K562 (cell line): Measurements from ENCODE around the gene CORO2A.

Source experiments
- ATF1 ChIP-seq, 2 experiments: fragments of 450-650 bp in 1 of 2; IDR thresholded peaks; 2 replicates each; pipeline ENCODE4 v1.6.1; 2016; ENCODE audit warnings: missing compliant biosample characterization in 1 of 2, missing genetic modification characterization in 1 of 2
- CBX3 ChIP-seq, 2 experiments: IDR thresholded peaks; 1 replicate in 1 of 2; 2 replicates in 1 of 2; pipeline ENCODE4 v1.6.1; 2012; ENCODE audit warnings: inconsistent platforms in 2 of 2, low read length in 2 of 2, borderline replicate concordance in 1 of 2, control low read depth in 1 of 2
- CTCF ChIP-seq, 3 experiments: IDR thresholded peaks in 2 of 3; conservative IDR thresholded peaks in 1 of 3; 2 replicates each; pipeline ENCODE4 v1.5.1; 2011 to 2012; ENCODE audit warnings: low read length in 3 of 3, mild to moderate bottlenecking in 3 of 3, control low read depth in 2 of 3, improper control_type of control experiment in 1 of 3, inconsistent platforms in 1 of 3, low read depth in 1 of 3, mixed read lengths in 1 of 3, moderate library complexity in 1 of 3; ENCODE audit not compliant: insufficient read depth in 2 of 3
- HMBOX1 ChIP-seq: sonication (generic); IDR thresholded peaks from 2 replicates; pipeline ENCODE4 v1.6.1; 2016
- HNRNPH1 ChIP-seq: fragments of 200-400 bp; formaldehyde crosslinking; optimal IDR thresholded peaks from 2 replicates; pipeline ENCODE3; 2017; ENCODE audit warnings: low read depth, mild to moderate bottlenecking, low read length, moderate library complexity
- NKRF ChIP-seq: fragments of 450-650 bp; IDR thresholded peaks from 2 replicates; pipeline ENCODE4 v1.6.1; 2016; ENCODE audit warnings: borderline replicate concordance
- PCBP2 ChIP-seq: fragments of 200-400 bp; formaldehyde crosslinking; IDR thresholded peaks from 2 replicates; pipeline ENCODE4 v1.6.1; 2018; ENCODE audit warnings: low read length, low read depth, mild to moderate bottlenecking, moderate library complexity; ENCODE audit not compliant: poor library complexity, severe bottlenecking
- POLR2A ChIP-seq: fragments of 450-650 bp; conservative IDR thresholded peaks from 2 replicates; pipeline ENCODE4 v1.6.1; 2016
- SPI1 ChIP-seq: IDR thresholded peaks from 2 replicates; pipeline ENCODE4 v1.6.1; 2011; ENCODE audit warnings: low read depth, low read length, control low read depth, borderline replicate concordance
- ZNF224 ChIP-seq: sonication (generic); formaldehyde crosslinking; IDR thresholded peaks from 2 replicates; pipeline ENCODE4 v1.8.0; 2022; ENCODE audit warnings: mild to moderate bottlenecking, missing genetic modification reagents
- ZNF639 ChIP-seq, 2 experiments: fragments of 200-800 bp in 1 of 2; sonication (Bioruptor generic) in 1 of 2; sonication (generic) in 1 of 2; formaldehyde crosslinking in 1 of 2; IDR thresholded peaks in 1 of 2; conservative IDR thresholded peaks in 1 of 2; 2 replicates each; pipeline versions ENCODE4 v1.5.0 to v1.6.1; 2016 to 2020; ENCODE audit warnings: missing compliant biosample characterization in 1 of 2, missing genetic modification characterization in 1 of 2, missing genetic modification reagents in 1 of 2

- TF ChIP-seq CTCF (IDR thresholded peaks at IDR 0.05 in 2 of 3, conservative IDR thresholded peaks at IDR 0.05 in 1 of 3; ENCODE audit: insufficient read depth in 2 of 3, low read depth in 1 of 3, low read length in 3 of 3) (no peak), ATF1 (CRISPR knock-in tag; IDR thresholded peaks at IDR 0.05) (no peak), ATF1 (tag; IDR thresholded peaks at IDR 0.05) (no peak), CBX3 (IDR thresholded peaks at IDR 0.05; ENCODE audit: borderline replicate concordance in 1 of 2, low read length in 2 of 2) (no peak), ZNF224 (no peak), PCBP2 (no peak), NKRF (no peak), HNRNPH1 (no peak), POLR2A (no peak), HMBOX1 (no peak), ZNF639 (CRISPR knock-in tag; conservative IDR thresholded peaks at IDR 0.05 in 1 of 2, IDR thresholded peaks at IDR 0.05 in 1 of 2) (no peak), SPI1 (no peak)
These were observed 64.1 kb downstream of the CORO2A start for GRCh38 chr9:98128316-98128715.
